Mucosa of gallbladder (tissue), 1 donor: ENCODE data around the gene OBSCN. TPM values are rescaled to one million over a fixed set of nuclear protein-coding genes. Genes with fewer than 3 reads are reported as not detected.
A peak's percentile ranks its signal among the peaks of the same experiment; 100 is the strongest.

Experiments
- DNase-seq: peaks from one replicate; pipeline ENCODE4 v3.0.0-alpha.2; 2020; ENCODE audit warnings: low spot score
- total RNA-seq: library from RNA; stranded (reverse); gene quantifications from one replicate; pipeline ENCODE4 v1.2.1, GENCODE V29; 2021
- donor health status: DM: no; HTN: no; CAD: no.

Gene OBSCN
- total RNA-seq, 1 donor from 2014 or later, result 25.8 TPM

DNA sequence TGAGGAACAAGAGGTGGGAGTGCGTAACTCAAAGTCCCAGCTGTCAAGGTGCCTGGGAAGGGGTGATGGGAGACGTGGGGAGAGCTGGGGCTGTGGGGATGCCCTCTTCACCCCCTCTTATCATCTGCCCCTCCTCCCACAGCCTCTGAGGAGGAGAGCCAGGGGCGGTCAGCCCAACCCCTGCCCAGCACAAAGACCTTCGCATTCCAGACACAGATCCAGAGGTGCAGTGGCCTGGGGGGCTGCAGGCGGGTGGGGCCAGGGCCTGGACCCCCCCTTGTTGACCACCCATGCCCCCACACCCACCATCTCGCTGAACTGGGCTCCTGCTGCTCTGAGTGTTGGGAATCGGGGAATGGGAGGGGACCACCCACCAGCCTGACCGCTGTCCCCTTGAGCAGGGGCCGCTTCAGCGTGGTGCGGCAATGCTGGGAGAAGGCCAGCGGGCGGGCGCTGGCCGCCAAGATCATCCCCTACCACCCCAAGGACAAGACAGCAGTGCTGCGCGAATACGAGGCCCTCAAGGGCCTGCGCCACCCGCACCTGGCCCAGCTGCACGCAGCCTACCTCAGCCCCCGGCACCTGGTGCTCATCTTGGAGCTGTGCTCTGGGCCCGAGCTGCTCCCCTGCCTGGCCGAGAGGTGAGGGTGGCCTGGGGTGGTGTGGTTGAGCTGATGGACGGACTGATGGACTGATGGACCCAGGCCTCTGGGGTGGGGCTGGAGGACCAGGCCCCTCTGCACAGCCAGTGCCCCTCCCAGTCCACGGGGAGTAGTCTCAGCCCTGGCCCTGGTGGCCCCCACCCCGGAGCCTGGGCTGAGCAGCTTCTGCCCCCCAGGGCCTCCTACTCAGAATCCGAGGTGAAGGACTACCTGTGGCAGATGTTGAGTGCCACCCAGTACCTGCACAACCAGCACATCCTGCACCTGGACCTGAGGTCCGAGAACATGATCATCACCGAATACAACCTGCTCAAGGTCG is 169.1 kb downstream of the OBSCN start:
- DNase-seq, result no peak

DNA sequence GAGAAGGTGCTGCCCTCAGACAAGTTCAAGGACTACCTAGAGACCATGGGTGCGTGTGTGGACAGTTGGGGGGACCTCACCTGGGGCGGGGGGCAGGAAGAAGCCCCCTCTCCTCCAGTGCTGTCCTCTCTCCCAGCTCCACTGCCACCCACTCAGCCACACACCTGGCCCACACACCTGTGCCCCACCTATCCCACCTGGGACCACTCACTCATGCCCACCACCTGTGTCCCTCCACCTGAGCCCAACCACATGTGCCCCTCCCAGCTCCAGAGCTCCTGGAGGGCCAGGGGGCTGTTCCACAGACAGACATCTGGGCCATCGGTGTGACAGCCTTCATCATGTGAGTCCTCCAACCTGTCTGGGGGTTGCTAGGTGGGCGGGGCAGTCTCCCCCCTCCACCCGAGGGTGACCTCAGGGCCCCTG is 169.8 kb downstream of the OBSCN start:
- no peak for DNase-seq

DNA sequence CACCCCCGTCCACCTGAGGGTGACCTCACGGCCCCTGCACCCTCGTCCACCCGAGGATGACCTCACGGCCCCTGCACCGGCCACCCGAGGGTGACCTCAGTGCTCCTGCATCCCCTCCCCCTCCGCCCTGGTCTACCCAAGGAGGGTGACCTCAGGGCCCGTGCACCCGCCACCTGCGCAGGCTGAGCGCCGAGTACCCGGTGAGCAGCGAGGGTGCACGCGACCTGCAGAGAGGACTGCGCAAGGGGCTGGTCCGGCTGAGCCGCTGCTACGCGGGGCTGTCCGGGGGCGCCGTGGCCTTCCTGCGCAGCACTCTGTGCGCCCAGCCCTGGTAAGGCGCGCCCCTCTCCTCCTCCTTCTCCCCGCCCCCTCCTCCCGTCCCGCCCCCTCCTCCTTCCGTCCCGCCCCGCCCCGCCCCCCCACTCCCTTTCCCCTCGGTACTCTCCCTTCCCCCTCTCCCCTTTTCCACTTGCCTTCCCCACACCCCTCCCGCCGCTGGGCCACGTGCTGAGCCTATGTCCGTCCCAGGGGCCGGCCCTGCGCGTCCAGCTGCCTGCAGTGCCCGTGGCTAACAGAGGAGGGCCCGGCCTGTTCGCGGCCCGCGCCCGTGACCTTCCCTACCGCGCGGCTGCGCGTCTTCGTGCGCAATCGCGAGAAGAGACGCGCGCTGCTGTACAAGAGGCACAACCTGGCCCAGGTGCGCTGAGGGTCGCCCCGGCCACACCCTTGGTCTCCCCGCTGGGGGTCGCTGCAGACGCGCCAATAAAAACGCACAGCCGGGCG is 170.4 kb downstream of the OBSCN start:
- peak; percentile 66 for DNase-seq

DNA sequence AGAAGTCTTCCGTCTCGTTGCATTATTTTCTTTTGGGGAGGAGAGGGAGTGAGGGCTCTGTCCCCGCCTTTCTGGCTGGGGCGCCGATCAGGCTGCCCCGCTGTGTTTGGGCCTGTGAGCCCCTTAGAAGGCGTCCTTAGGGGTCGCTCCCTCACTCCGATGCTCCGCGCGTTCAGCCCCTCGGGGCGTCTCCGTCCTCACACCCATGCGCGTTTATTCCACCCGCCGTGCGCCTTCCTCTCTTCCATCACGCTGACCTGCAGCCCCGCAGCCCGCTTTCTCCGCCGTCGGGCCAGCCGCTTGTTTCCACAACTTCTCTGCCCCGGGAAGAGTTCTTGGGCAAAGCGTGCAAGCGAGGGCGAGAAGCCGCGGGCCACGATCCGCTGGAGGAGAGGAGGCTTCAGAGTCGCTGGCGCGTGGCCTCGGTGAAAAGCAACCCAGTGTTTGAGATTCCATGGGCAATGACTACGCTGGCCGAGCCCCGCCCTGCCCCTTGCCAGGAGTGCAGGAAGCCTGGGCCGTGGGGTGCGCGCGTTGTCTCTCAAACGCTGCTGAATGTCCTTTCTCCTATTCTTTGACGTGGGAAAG is 171.1 kb downstream of the OBSCN start:
- no peak for DNase-seq

DNA sequence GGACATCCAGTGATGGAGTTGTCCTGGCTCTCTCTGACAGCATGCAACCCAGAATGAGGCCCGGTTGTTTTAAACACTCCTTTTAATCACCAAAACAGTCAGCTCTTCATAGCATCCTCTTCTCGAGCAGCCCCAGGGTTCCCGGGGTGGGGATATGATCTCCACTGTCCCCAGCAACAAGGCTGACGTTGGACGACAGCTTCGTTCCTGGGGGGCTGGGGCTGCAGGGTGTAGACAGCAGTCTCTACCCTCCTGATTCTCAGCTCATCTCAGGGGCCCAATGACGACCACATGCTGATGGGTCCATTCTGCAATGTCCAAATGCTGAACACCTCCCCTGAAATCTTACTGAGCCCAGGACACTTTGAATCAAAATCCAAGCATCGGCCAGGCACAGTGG is 171.8 kb downstream of the OBSCN start:
- no peak for DNase-seq

DNA sequence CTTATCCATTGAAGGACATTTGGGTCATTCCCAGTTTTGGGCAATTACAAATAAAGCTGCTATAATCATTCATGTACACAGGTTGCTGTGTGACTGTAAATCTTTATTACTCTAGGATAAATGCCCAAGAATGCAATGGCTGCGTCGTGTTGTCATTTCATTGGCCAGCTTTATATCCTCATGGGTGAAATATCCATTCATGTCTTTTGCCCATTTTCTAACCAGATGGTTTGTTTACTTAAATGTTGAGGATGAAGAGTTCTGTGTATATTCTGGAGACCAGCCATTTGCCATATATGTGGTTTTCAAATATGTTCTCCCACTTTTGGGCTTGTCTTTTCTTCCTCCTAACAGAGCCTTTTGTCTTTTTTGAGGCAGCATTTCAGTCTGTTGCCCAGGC is 173.5 kb downstream of the OBSCN start:
- DNase-seq, result no peak

DNA sequence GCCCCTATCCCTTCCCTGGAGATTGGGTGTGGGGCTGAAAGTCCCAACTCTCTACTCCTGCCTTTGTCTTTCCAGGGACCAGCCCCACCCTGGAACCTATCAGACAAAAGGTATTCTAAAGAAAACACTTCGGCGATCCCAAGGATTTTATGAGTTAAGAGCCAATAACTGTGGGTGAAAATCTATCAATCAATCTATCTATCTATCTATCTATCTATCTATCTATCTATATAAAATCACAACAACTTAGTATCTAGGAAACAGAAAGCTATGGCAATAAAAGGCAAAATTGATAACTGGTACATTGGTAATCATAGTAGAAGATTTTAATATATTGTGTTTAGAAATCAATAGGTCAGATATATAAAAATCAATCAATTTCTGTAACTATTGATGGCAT is 175.9 kb downstream of the OBSCN start:
- DNase-seq, result no peak

DNA sequence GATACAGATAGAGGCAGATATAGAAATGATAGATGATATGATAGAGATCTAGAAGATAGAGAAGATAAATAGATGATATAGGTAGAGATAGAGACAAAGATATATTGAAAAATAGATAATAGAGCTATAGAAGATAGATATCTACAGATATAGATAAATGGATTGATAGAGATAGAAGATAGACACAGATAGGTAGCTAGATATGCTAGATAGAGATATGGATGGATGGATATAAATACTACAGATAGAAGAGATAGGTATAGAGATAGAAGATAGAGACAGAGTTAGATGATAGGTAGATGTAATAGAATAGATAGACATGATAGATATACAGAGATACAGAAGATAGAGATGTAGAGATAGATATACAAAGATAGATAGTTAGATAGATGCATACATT is 177.4 kb downstream of the OBSCN start:
- no peak for DNase-seq

DNA sequence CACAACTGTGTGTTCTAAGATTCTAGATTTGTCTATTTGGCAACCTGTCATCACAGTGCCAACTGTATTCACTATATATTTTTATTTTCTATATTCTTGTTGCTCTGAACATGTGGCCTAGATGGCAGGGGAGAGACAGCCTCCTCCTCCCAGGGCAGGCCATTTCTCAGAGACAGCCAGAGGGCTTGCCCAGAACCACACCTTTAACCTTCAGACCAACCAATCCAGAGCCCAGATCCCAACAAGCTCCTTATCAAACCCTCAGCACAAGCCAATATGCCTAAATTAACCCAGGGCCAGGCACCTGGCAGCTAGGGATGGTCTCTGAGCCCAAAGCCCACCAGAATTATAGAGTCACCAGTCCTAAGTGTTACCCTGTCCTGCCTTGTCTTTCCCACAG is 179.5 kb downstream of the OBSCN start:
- DNase-seq, result no peak

DNA sequence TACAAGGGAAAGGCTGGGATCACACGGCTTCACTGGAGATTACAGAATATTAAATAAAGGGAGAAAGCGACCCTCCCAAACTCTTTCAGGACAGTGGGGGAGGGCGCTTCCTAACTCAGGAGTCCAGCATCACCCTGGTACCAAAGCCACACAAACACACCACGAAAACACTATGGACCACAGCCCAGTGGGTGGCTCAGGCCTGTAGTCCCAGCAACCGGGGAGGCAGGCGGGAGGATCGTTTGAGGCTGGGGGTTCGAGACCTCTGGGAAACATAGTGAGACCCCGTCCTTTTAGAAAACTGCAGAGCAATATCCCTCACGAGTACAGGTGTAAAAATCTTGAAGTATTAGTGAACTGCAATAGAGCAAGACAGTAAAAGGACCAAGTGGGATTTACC is 182.8 kb downstream of the OBSCN start:
- no peak for DNase-seq

DNA sequence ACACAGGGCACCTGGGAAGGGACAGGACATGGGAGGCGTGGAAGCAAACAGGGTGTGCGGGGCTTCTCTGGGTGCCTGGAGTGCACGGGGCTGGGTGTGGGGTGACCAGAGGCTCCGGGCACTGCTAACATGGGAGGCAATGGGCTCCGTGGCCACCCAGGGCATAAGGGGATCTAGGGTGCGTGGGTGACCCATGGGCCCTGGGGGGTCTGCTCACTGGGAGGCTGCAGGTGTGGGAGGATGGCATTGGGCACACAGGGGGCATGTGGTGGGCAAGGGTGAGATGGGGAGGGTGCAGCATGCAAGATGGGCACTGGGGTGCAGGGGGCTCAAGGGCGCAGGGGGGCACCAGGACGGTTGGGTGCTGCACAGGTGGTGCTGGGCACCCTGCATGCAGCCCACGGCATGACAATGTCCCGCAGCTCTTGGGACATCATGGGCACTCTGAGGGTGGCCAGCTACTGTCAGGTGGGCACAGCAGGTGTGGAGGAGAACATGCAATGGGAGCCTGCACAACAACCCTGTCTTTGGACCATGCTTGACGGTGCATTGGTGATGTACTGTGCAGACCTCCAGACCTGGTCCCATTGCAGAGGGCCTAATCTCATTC is 183.7 kb downstream of the OBSCN start:
- DNase-seq, result no peak

DNA sequence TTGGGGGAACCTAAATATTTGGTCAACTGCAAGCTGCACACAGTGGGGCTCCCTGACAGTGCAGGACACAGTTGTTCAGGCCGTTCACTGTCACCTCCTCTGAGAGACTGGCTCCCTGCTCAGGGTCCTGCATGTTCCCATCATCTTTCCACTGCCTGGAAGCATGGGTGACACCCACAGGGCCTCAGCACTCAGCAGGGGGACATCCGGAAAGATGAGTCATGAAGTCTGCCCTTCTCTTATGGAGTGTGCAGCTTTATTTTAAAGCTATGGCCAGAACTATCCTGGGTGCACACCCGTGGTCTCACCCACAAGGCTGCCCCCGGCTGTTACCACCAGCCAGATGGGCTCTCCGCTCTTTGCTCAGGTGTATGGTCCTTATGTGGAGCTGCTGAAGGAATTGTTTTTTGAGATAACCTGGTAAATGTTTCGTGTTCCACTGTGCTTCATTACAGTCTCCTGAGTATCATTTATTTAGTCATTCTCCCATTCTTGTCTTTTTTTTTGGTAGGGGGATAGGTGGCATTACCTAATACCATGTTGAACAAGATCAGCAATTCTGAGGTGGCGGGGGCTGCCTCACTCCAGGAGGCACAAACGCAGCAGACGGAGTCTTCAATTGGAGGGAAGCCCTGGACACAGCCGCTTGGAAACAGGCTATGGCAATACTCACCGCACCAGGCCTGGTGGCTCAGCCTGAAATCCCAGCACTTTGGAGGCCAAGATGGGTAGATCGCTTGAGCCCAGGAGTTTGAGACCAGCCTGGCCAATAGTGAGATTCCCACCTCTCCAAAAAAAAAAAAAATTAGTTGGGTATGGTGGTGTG is 184.5 kb downstream of the OBSCN start:
- no peak for DNase-seq

DNA sequence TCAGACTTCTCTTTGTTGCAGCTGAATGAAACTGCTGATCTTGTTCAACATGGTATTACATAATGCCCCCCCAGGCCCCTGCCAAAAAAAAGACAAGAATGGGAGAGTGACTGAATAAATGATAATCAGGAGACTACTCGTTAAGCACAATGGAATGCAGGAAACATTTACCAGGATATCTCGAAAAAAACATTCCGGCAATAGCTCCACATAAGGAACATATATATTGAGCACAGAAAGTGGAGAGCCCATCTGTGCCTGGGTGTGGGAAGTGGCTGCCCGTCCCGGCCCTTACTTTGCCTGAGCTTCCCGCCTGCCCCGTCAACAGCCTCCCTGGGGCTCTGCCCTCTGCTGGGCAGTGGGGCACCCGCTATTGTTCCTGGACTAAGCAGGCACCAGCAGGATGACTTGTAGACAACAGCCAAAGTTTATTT is 185.4 kb downstream of the OBSCN start:
- DNase-seq, result no peak

DNA sequence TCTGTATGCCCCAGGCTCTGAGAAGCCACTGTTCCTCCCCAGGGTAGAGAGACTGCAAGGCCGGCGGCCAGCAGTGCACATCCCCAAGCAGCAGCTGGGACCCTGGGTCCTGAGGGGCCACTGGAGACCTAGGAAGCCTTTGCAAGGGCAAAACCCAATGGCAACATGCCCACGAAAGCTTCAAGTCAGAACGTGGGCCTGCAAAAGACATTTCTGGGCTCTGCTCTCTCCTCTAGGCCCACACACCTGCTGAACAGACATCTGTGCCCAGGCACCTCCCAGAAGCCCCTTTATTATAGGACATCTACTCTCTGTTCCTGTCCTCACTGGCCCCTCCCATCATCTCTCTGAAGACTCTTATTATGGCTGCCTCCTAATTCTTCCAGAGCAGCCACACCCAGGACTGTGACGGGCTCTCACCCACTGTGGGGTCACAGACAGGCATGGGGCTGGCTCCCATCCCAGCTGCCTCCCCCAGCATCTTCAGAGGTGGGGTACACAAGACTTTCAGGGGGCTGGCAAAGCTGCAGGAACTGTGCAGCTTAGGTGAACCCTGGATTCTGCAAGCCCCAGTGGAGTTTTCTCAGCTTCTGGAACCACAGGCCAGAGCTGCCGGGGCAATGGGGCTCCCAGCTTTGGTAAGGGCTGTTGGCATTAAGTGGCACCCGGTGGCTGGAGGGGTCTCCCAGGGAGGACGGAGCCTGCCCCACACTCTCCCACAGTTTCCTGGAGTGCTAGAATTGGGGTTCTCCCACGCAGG is 186.1 kb downstream of the OBSCN start:
- no peak for DNase-seq

DNA sequence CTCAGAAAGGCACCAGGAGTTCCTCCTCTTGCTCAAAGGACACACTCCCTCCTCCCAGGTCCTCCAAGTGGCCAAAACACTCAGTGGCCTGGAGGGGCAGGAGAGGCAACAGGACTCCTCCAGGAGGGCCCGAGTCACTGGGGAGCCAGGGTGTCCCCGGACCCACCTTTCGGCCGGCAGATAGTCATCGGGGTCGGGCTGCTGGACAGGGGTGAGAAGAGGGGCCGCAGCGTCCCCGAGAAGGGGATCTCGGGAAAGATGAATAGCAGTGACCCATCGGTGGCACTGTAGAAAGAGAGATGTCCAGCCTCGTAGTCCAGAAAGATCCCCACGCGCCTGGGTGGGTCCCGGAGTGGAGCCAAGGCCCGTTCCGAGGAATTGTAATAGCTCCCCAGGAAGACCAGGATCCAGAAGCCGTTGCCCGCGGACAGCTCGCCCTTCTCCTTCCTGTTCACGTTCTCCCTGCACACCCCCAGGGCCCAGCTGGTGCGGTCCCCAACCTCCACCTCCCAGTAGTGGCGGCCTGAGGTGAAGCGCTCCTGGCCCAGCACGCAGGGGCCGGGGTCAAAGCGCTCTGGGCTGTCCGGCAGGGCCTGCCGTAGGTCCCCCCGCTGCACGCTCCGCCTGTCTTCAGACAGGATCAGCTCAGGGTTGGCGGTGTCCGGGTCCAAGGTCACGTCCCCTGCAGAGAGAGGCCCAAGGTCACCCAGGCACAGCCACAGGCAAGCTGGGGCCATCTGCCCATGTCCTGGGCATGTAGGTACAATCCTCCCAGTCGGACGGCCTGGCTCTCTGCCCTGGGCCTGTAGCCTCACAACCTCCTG is 186.9 kb downstream of the OBSCN start:
- DNase-seq, result no peak

DNA sequence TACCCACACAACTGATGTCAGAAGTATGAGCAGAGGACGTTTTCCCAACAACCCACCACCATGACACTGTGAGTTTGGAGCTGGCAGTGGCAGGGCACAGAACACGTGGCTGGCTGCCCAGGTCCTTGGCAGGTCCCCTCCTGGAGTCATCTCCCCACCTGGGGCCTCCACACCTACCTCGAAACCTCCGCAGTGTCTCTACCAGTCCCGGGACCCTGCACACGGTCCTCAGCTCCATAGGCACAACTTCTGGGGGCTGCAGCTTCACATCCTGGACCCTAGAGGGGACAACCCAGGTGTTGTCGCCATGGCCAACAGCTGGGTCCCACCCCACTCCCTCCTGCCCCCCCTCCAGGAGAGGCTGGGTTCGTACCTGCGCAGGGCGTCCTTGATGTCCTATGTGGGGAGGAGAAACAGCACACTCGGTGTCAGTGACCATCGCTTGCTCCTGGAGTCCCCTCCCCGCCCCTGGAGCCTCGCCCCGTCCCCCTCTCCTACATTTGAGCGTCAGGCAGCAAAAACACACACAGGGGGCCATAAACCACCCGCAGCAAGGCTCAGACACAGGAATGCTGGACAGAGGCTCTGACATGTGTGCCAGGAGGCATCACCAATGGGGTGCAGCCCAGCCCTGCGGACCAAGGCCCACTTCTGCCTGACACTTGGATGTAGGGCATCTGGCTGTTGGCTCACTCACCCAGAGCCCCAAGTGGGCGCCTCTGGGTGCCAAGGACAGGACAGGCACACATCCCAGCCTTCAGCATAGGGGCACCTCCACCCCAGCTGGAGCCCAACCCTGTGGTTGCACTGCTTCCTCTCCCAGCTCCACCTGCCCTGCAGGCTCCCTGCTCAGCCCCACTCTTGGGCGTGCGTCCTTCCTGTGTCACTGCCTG is 189.2 kb downstream of the OBSCN start:
- no peak for DNase-seq

DNA sequence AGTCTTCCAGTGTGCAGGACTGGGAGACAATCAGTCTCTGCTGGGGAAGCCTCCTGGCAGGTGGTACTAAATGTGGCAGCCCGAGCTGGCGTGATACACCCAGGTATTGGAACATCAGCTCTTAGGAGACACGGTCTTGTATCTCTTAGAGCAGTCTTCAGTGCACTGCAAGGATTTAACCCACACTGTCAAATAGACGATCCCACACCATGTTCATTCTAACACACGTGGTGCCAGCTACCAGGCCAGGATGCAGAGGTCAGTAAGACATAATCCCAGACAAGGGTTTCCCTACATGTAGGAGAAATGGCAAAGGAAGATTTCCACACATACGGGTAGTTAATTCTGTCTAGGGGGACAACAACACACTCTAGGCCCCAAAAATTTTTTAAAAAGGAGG is 190.1 kb downstream of the OBSCN start:
- DNase-seq, result no peak

DNA sequence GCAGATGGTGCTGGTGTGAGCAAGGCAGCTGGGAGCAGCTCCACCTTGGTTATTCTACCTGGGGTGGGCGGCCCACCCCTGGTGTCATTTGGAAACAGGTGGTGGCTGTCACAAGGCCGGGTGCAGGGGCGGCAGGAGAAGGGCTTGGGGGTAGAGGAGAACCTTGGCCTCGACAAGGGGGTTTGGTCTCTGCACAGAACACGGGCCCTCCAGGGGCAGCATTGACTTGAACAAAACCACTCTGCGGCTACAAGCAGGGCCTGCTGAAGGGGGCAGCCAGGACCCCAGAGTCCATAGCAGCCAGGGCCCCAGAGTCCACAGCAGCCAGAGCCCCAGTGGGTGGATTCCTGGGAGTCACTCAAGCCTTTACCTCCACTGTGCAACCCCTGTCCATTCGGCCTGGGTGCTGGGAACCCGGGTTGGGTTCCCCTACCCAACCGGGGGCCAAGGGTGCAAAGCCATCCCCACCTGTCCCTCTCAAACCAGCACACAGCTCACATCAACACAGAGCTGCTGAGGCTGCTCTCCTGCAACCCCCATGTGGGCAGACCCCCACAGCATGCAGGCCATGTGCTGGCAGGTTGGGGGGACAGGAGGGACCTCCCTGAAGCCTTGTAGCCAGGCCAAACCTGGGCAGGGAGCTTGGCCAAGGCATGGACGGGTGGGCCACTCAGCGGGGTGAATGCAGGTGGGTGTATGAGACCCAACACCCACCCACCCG is 191.1 kb downstream of the OBSCN start:
- DNase-seq, result no peak
